Measurements from ENCODE around the gene STAT2.
"Not testable (repeated sequence)": the region's sequence is repeated elsewhere in the genome, so short reads cannot be mapped to it uniquely, and the experiment has no call there.

Gene STAT2

GRCh38 chr12:56361487-56362129, 1.7 kb upstream of the STAT2 start:
- DNase-seq = no peak

- no peak for DNase-seq
Observed at GRCh38 chr12:56358836-56359532, 923 bp downstream of the STAT2 start.

GRCh38 chr12:56351325-56351724, 8.6 kb downstream of the STAT2 start:
- no peak for DNase-seq

- DNase-seq = no peak
Observed at GRCh38 chr12:56350662-56351061, 9.2 kb downstream of the STAT2 start.

- no peak for DNase-seq
Observed at GRCh38 chr12:56348776-56349175, 11.1 kb downstream of the STAT2 start.

- DNase-seq = not testable (repeated sequence)
Observed at GRCh38 chr12:56347255-56347654, 12.7 kb downstream of the STAT2 start.

GRCh38 chr12:56346675-56347074, 13.2 kb downstream of the STAT2 start:
- DNase-seq = no peak

GRCh38 chr12:56342290-56342689, 17.6 kb downstream of the STAT2 start:
- not testable (repeated sequence) for DNase-seq

GRCh38 chr12:56341616-56342015, 18.3 kb downstream of the STAT2 start:
- no peak for DNase-seq

- DNase-seq = no peak
Observed at GRCh38 chr12:56339158-56339422, 20.8 kb downstream of the STAT2 start.

- peak; percentile 92 for DNase-seq
Observed at GRCh38 chr12:56338308-56339157, 21.4 kb downstream of the STAT2 start, which contains the start of gene IL23A. IL23A (plus strand) TSS chr12:56338884; CDS start chr12:56339045, 161 bp downstream.

GRCh38 chr12:56337753-56338251, 22.1 kb downstream of the STAT2 start:
- no peak for DNase-seq

- no peak for DNase-seq
Observed at GRCh38 chr12:56336361-56337167, 23.3 kb downstream of the STAT2 start.

GRCh38 chr12:56335527-56335926, 24.4 kb downstream of the STAT2 start:
- DNase-seq = not testable (repeated sequence)

GRCh38 chr12:56334490-56334793, 25.5 kb downstream of the STAT2 start:
- no peak for DNase-seq

- DNase-seq = peak; percentile 97
Observed at GRCh38 chr12:56333679-56334489, 26.0 kb downstream of the STAT2 start, which contains the start of gene PAN2. PAN2 (minus strand) TSS chr12:56334000; CDS start chr12:56333094, 906 bp downstream.

GRCh38 chr12:56333197-56333678, 26.7 kb downstream of the STAT2 start:
- no peak for DNase-seq

- no peak for DNase-seq
Observed at GRCh38 chr12:56332512-56333196, 27.3 kb downstream of the STAT2 start.

GRCh38 chr12:56330936-56331490, 28.9 kb downstream of the STAT2 start:
- DNase-seq = no peak

- no peak for DNase-seq
Observed at GRCh38 chr12:56326533-56326932, 33.4 kb downstream of the STAT2 start.

GRCh38 chr12:56326126-56326525, 33.8 kb downstream of the STAT2 start:
- no peak for DNase-seq
